SK-N-SH treated with all-trans-retinoic acid at 6 μM for 48 hours (cell line): ENCODE results near the gene MSL2.
"Not testable (repeated sequence)": the region's sequence is repeated elsewhere in the genome, so short reads cannot be mapped to it uniquely, and the experiment has no call there.

ENCODE experiments used
- ATAC-seq: fragments of 200-7000 bp; cut with Tn5 transposase; 3 replicates; pipeline ENCODE4 v1.9.1; 2020; ENCODE audit warnings: mild to moderate bottlenecking, moderate library complexity
- ARNTL ChIP-seq: fragments of 450-650 bp; formaldehyde crosslinking; IDR thresholded peaks from 2 replicates; pipeline ENCODE4 v1.5.0; 2020; ENCODE audit warnings: low read depth, mild to moderate bottlenecking, moderate library complexity, borderline replicate concordance
- BACH2 ChIP-seq: fragments of 250-450 bp; sonication (Bioruptor Pico); IDR thresholded peaks from 2 replicates; pipeline ENCODE4 v1.9.0; 2021; ENCODE audit warnings: mild to moderate bottlenecking, borderline replicate concordance
- CSDC2 ChIP-seq: fragments of 250-450 bp; sonication (Bioruptor Pico); IDR thresholded peaks from 2 replicates; pipeline ENCODE4 v1.5.0; 2020; ENCODE audit warnings: mild to moderate bottlenecking, moderate library complexity
- ESRRG ChIP-seq: fragments of 250-450 bp; sonication (Bioruptor Pico); IDR thresholded peaks from 2 replicates; pipeline ENCODE4 v1.6.1; 2021; ENCODE audit warnings: mild to moderate bottlenecking
- GLIS3 ChIP-seq: fragments of 250-450 bp; sonication (Bioruptor Pico); IDR thresholded peaks from 2 replicates; pipeline ENCODE4 v1.5.0; 2020; ENCODE audit warnings: mild to moderate bottlenecking, moderate library complexity
- ISL1 ChIP-seq: fragments of 250-450 bp; sonication (Bioruptor Pico); IDR thresholded peaks from 2 replicates; pipeline ENCODE4 v2.1.2; 2022; ENCODE audit warnings: mild to moderate bottlenecking, moderate library complexity
- OSR1 ChIP-seq: fragments of 250-450 bp; sonication (Bioruptor Pico); IDR thresholded peaks from 2 replicates; pipeline ENCODE4 v1.8.0; 2022; ENCODE audit warnings: moderate library complexity, mild to moderate bottlenecking, inconsistent platforms
- SNAI2 ChIP-seq: fragments of 250-450 bp; sonication (Bioruptor Pico); IDR thresholded peaks from 2 replicates; pipeline ENCODE4 v1.5.0; 2020; ENCODE audit warnings: mild to moderate bottlenecking, moderate library complexity
- TCF4 ChIP-seq: fragments of 250-450 bp; sonication (Bioruptor Pico); IDR thresholded peaks from 2 replicates; pipeline ENCODE4 v1.8.0; 2021; ENCODE audit warnings: mild to moderate bottlenecking, moderate library complexity, borderline replicate concordance
- TOX ChIP-seq: fragments of 250-450 bp; sonication (Bioruptor Pico); IDR thresholded peaks from 2 replicates; pipeline ENCODE4 v1.8.0; 2021; ENCODE audit warnings: mild to moderate bottlenecking, moderate library complexity, borderline replicate concordance
- ZC3H10 ChIP-seq: fragments of 250-450 bp; sonication (Bioruptor Pico); IDR thresholded peaks from 2 replicates; pipeline ENCODE4 v1.5.1; 2021; ENCODE audit warnings: mild to moderate bottlenecking, moderate library complexity
- ZFP3 ChIP-seq: fragments of 250-450 bp; sonication (Bioruptor Pico); IDR thresholded peaks from 2 replicates; pipeline ENCODE4 v1.5.0; 2020; ENCODE audit warnings: mild to moderate bottlenecking, moderate library complexity
- ZFP30 ChIP-seq: fragments of 450-650 bp; formaldehyde crosslinking; IDR thresholded peaks from 2 replicates; pipeline ENCODE4 v1.5.0; 2022; ENCODE audit warnings: mild to moderate bottlenecking, moderate library complexity
- ZNF8 ChIP-seq: fragments of 450-650 bp; formaldehyde crosslinking; IDR thresholded peaks from 2 replicates; pipeline ENCODE4 v1.5.0; 2020; ENCODE audit warnings: mild to moderate bottlenecking, moderate library complexity
- TF ChIP-seq, protein P1 (sequence below): fragments of 250-450 bp; sonication (Bioruptor Pico); IDR thresholded peaks from 2 replicates; pipeline ENCODE4 v1.8.0; 2021; ENCODE audit warnings: low read depth, mild to moderate bottlenecking, moderate library complexity, borderline replicate concordance
- TF ChIP-seq, protein P2 (sequence below): fragments of 250-450 bp; sonication (Bioruptor Pico); IDR thresholded peaks from 2 replicates; pipeline ENCODE4 v1.5.1; 2021; ENCODE audit warnings: mild to moderate bottlenecking, moderate library complexity
- TF ChIP-seq, protein P3 (sequence below): fragments of 250-450 bp; sonication (Bioruptor Pico); IDR thresholded peaks from 2 replicates; pipeline ENCODE4 v1.5.1; 2020; ENCODE audit warnings: low read depth, mild to moderate bottlenecking, moderate library complexity
- TF ChIP-seq, protein P4 (sequence below): fragments of 250-450 bp; sonication (Bioruptor Pico); IDR thresholded peaks from 2 replicates; pipeline ENCODE4 v1.5.0; 2020; ENCODE audit warnings: mild to moderate bottlenecking, moderate library complexity
- TF ChIP-seq, protein P5 (sequence below): fragments of 250-450 bp; sonication (Bioruptor Pico); IDR thresholded peaks from 2 replicates; pipeline ENCODE4 v1.8.0; 2020; ENCODE audit warnings: mild to moderate bottlenecking, moderate library complexity, borderline replicate concordance

MSL2 gene

DNA sequence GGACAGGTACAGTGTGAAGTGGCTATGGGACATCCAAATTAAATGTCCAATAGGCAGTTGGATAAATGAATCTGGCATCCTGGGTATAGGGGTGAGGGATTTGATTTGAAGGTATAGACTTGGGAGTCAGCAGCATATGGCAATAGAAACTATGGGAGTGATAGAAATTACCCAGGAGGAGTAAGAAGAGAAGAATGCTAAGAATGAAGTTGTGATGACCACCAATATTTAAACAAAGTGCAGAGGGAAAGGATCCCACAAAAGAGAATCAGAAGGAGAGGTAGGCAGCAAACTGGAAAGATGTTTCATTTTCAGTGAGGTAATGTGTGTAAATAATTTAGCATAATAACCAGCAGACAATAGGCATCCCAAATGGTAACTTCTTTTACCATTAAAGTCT lies 13.8 kb upstream of the MSL2 start:
- ATAC-seq: peak; percentile 31; the same call in 2 of the 3 replicates
- TF ChIP-seq, protein P1, sequence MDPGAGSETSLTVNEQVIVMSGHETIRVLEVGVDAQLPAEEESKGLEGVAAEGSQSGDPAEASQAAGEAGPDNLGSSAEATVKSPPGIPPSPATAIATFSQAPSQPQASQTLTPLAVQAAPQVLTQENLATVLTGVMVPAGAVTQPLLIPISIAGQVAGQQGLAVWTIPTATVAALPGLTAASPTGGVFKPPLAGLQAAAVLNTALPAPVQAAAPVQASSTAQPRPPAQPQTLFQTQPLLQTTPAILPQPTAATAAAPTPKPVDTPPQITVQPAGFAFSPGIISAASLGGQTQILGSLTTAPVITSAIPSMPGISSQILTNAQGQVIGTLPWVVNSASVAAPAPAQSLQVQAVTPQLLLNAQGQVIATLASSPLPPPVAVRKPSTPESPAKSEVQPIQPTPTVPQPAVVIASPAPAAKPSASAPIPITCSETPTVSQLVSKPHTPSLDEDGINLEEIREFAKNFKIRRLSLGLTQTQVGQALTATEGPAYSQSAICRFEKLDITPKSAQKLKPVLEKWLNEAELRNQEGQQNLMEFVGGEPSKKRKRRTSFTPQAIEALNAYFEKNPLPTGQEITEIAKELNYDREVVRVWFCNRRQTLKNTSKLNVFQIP: no peak
- no peak for TF ChIP-seq SNAI2 (CRISPR knock-in tag)
- no peak for TF ChIP-seq OSR1 (CRISPR knock-in tag)
- TF ChIP-seq, protein P2, sequence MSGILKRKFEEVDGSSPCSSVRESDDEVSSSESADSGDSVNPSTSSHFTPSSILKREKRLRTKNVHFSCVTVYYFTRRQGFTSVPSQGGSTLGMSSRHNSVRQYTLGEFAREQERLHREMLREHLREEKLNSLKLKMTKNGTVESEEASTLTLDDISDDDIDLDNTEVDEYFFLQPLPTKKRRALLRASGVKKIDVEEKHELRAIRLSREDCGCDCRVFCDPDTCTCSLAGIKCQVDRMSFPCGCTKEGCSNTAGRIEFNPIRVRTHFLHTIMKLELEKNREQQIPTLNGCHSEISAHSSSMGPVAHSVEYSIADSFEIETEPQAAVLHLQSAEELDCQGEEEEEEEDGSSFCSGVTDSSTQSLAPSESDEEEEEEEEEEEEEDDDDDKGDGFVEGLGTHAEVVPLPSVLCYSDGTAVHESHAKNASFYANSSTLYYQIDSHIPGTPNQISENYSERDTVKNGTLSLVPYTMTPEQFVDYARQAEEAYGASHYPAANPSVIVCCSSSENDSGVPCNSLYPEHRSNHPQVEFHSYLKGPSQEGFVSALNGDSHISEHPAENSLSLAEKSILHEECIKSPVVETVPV (CRISPR knock-in tag): no peak
- TF ChIP-seq GLIS3 (CRISPR knock-in tag): no peak
- no peak for TF ChIP-seq ZFP30 (CRISPR knock-in tag)
- TF ChIP-seq, protein P3, sequence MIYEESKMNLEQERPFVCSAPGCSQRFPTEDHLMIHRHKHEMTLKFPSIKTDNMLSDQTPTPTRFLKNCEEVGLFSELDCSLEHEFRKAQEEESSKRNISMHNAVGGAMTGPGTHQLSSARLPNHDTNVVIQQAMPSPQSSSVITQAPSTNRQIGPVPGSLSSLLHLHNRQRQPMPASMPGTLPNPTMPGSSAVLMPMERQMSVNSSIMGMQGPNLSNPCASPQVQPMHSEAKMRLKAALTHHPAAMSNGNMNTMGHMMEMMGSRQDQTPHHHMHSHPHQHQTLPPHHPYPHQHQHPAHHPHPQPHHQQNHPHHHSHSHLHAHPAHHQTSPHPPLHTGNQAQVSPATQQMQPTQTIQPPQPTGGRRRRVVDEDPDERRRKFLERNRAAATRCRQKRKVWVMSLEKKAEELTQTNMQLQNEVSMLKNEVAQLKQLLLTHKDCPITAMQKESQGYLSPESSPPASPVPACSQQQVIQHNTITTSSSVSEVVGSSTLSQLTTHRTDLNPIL (CRISPR knock-in tag): no peak
- TF ChIP-seq TCF4 (CRISPR knock-in tag): no peak
- no peak for TF ChIP-seq BACH2 (CRISPR knock-in tag)
- TF ChIP-seq ARNTL (CRISPR knock-in tag): no peak
- TF ChIP-seq ESRRG (CRISPR knock-in tag): no peak
- no peak for TF ChIP-seq ZFP3 (CRISPR knock-in tag)
- no peak for TF ChIP-seq ZC3H10 (CRISPR knock-in tag)
- TF ChIP-seq, protein P4, sequence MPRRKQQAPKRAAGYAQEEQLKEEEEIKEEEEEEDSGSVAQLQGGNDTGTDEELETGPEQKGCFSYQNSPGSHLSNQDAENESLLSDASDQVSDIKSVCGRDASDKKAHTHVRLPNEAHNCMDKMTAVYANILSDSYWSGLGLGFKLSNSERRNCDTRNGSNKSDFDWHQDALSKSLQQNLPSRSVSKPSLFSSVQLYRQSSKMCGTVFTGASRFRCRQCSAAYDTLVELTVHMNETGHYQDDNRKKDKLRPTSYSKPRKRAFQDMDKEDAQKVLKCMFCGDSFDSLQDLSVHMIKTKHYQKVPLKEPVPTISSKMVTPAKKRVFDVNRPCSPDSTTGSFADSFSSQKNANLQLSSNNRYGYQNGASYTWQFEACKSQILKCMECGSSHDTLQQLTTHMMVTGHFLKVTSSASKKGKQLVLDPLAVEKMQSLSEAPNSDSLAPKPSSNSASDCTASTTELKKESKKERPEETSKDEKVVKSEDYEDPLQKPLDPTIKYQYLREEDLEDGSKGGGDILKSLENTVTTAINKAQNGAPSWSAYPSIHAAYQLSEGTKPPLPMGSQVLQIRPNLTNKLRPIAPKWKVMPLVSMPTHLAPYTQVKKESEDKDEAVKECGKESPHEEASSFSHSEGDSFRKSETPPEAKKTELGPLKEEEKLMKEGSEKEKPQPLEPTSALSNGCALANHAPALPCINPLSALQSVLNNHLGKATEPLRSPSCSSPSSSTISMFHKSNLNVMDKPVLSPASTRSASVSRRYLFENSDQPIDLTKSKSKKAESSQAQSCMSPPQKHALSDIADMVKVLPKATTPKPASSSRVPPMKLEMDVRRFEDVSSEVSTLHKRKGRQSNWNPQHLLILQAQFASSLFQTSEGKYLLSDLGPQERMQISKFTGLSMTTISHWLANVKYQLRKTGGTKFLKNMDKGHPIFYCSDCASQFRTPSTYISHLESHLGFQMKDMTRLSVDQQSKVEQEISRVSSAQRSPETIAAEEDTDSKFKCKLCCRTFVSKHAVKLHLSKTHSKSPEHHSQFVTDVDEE (CRISPR knock-in tag): no peak
- TF ChIP-seq, protein P5, sequence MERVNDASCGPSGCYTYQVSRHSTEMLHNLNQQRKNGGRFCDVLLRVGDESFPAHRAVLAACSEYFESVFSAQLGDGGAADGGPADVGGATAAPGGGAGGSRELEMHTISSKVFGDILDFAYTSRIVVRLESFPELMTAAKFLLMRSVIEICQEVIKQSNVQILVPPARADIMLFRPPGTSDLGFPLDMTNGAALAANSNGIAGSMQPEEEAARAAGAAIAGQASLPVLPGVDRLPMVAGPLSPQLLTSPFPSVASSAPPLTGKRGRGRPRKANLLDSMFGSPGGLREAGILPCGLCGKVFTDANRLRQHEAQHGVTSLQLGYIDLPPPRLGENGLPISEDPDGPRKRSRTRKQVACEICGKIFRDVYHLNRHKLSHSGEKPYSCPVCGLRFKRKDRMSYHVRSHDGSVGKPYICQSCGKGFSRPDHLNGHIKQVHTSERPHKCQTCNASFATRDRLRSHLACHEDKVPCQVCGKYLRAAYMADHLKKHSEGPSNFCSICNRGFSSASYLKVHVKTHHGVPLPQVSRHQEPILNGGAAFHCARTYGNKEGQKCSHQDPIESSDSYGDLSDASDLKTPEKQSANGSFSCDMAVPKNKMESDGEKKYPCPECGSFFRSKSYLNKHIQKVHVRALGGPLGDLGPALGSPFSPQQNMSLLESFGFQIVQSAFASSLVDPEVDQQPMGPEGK (CRISPR knock-in tag): no peak
- TF ChIP-seq TOX (CRISPR knock-in tag): no peak
- no peak for TF ChIP-seq CSDC2 (CRISPR knock-in tag)
- TF ChIP-seq ZNF8 (CRISPR knock-in tag): no peak

DNA sequence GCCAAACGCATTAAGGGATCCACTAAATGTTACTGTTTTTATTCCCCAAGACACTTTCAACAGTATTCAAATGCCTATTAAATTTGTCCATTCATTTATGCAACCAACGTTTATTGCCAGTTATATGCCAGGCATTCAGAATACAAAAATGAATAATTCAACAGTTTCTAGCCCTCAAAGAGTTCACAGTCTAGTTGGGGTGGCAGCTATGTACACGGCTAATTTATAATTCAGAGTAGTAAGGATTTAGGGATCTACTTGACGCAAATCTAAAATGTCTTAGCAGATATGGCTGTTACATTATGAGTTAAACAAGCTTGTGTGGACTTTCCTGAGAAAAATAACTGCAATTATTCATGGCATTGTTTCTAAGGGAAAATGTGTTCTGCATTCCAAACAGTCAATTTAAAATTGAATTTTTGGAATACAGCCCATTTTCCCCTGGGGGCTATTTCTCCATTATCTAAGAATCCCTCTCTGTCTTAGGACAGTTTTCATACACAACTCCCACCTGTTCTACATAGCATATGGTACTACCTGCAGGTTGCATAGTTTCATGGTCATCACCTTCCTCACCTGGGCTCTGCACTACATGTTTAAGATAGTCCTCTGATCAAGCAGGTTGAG lies 11.5 kb upstream of the MSL2 start:
- no peak for ATAC-seq
- TF ChIP-seq ISL1: 0 out of 2 replicates have a peak, but pooled peaks have one; percentile 32
- TF ChIP-seq, protein P4 (CRISPR knock-in tag): no peak

DNA sequence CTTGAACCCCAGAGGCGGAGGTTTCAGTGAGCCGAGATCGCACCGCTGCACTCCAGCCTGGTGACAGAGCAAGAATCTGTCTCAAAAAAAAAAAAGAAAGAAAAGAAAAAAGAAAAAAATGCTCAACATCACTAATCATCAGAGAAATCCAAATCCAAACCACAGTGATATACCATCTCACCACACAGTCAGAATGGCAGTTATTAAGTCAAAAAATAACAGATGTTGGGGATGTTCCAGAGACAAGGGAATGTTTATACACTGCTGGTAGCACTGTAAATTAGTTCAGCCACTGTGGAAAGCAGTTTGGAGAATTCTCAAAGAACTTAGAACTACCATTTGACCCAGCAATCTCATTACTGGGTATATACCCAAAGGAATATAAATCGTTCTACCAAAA lies 3.1 kb upstream of the MSL2 start:
- not testable (repeated sequence) for ATAC-seq

DNA sequence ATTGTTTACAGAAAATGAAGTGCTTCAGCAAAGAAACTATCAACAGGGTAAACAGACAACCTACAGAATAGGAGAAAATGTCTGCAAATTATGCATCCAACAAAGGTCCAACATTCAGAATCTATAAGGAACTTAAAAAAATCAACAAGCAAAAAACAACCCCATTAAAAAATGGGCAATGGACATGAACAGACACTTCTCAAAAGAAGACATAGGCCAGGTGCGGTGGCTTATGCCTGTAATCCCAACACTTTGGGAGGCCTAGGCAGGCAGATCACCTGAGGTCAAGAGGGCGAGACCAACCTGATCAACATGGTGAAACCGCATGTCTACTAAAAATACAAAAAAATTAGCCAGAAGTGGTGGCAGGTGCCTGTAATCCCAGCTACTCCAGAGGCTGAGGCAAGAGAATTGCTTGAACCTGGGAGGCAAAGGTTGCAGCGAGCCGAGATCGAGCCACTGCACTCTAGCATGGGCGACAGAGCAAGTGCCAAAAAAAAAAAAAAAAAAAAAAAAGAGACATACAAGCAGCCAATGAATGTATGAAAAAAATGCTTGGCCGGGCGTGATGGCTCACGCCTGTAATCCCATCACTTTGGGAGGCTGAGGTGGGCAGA lies 2.4 kb upstream of the MSL2 start:
- ATAC-seq: not testable (repeated sequence)
